COR-L47 (cell line): ENCODE results near the gene PPP1CC.
"Not testable (repeated sequence)": the region's sequence is repeated elsewhere in the genome, so short reads cannot be mapped to it uniquely, and the experiment has no call there.

Experiments used
- DNase-seq: peaks from one replicate; lab custom pipeline; 2025; lab: John Stamatoyannopoulos, UW

The PPP1CC gene

GRCh38 chr12:110725267-110725666 lies 17.4 kb downstream of the PPP1CC start:
- no peak for DNase-seq

DNA sequence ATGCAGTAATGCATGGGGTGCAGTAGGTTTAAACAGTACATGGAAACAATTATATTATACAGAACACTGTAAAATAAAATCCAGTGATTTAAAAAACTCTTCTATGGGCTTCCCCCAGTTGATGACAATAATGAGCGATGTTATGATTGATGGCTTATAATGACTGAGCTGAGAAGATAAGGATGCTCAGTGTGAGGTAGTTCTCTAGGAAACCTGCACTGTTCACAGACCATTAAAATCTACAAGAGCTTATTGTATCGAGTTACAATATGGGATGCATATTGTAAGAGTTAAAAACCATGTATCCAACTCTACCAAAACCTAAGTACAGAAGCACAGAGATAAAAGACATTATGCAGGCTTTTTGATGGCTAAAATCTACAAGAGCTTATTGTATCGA lies 19.8 kb downstream of the PPP1CC start:
- DNase-seq, result not testable (repeated sequence)

DNA sequence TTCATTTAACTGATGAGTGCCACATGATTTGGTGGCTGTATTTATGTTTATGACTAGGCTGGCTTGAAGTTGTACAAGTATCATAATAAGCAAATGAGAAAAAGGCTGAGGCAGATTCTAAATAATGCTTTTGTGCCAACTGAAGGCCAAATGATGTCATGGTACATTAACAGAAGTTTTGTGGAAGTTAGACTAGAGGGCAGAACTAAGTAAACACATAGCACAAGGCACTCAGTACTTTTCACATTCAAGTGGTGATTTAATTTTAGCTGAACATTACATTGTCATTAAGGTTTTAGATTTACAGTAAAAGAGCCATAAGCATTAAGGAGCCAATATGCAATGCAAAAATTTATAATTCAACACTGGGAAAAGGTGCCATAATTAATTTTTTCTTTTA lies 21.1 kb downstream of the PPP1CC start:
- no peak for DNase-seq

DNA sequence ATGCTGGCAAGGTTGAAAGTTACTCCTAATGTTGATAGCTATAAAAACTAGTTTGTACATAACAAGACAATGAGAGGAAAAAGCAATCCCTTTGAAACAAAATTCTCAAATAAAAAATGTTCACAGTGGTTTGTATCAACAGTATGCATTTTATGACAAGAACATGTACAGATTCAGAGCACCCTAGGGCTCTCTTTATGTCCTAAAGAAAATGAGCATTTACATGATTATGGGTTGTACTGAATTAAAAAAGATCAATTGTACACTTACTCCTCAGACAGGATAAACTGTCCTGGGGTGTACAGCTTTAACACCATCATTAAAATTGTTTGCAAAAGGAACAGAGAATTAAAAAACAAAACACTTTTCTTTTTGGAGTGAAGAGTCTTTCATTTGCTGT lies 22.2 kb downstream of the PPP1CC start:
- no peak for DNase-seq

DNA sequence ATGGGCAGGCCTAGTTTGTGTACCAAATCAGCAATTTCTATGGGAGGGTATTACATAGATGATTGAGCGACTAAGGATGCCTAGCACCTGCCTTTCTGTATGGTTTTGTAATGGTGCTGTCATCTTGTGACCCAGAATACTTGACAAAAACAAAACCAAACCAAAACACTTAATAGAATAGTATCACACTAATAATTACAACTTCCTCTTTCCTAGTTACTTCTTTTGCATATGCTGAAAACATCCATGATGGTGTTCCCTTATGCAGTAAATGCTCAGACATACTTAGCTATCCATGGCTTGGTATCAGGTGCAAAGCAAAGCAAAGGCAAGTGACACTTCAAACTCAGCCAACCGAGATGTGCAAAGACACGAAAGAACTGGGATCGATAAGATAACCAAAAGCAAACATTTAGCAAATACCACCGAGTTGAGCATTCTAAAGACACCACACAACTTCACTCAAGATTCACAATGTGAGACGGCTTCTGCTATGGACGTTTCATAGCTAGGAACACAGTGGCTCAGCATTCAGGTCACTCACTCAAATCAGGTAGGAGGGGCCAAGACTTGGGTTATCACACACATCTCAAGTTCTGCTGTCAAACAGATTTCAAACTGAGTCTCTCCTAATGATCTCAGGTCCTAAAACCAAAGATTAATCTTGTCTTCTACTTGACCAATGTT lies 24.3 kb downstream of the PPP1CC start:
- DNase-seq, result no peak

GRCh38 chr12:110717037-110717436 lies 25.7 kb downstream of the PPP1CC start:
- no peak for DNase-seq

DNA sequence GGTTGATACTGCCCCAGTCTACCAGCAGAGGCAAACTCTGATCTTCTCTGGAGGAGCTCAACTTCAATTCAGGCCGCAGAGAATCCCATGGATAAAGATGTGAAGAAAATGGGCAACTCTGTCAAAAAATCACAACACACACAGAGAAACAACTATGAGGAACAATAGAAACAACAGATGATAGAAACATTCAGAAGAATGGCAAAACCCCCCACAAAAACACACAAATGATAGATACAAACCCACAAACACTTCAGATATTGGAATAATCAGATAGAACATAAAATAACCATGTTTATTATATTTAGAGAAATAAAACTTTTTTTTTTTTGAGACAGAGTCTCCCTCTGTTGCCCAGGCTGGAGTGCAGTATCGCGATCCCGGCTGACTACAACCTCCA lies 33.8 kb downstream of the PPP1CC start:
- DNase-seq, result no peak

DNA sequence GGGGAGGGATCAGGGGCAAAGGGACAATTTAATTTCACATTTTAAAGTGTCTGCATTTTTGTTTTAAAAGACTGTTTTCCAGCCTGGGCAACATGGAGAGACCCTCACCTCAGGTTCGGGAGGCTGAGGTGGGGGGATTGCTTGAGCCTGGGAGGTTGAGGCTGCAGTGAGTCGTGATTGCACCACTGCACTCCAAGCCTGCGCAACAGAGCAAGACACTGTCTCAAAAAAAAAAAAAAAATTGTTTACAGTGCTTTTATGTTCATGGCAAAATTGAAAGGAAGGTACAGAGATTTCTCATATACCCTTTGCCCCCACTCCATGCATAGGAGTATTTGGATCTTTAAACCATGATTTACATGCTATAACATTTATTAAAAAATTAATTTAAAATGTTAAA lies 37.4 kb downstream of the PPP1CC start:
- DNase-seq, result no peak

GRCh38 chr12:110704750-110705149 lies 37.9 kb downstream of the PPP1CC start:
- DNase-seq, result peak; percentile 23

DNA sequence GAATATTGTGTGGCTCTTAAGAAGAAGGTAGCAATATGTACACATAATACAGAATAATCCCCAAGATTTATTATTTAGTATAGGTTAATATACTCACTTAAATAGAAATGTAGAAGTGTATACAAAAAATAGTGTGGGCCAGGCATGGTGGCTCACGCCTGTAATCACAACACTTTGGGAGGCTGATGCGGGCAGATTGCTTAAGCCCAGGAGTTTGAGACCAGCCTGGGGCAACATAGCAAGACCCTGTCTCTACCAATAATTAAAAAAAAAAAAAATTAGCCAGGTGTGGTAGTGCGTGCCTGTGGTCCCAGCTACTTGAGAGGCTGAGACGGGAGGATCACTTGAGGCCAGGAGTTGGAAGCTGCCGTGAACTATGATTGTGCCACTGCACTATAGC lies 38.5 kb downstream of the PPP1CC start:
- DNase-seq, result no peak

DNA sequence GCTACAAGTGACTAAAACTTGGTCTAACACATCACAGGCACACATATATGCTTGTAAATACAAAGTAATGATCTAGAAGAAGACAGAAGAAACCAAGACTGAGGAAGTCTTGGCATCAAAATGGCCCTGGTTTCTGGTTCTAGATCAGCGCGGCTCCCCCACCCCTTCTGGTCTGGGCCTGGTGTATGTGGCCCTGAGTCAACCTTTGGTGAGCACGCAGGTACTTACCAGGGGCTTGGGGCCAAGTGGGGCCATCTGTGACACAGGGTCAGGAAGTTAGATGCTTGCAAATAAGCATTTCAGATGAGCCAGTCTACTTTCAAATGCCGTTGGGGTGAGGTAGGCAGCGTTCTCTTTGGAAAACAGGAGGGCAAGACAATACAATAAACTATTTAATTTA lies 40.6 kb downstream of the PPP1CC start:
- no peak for DNase-seq

DNA sequence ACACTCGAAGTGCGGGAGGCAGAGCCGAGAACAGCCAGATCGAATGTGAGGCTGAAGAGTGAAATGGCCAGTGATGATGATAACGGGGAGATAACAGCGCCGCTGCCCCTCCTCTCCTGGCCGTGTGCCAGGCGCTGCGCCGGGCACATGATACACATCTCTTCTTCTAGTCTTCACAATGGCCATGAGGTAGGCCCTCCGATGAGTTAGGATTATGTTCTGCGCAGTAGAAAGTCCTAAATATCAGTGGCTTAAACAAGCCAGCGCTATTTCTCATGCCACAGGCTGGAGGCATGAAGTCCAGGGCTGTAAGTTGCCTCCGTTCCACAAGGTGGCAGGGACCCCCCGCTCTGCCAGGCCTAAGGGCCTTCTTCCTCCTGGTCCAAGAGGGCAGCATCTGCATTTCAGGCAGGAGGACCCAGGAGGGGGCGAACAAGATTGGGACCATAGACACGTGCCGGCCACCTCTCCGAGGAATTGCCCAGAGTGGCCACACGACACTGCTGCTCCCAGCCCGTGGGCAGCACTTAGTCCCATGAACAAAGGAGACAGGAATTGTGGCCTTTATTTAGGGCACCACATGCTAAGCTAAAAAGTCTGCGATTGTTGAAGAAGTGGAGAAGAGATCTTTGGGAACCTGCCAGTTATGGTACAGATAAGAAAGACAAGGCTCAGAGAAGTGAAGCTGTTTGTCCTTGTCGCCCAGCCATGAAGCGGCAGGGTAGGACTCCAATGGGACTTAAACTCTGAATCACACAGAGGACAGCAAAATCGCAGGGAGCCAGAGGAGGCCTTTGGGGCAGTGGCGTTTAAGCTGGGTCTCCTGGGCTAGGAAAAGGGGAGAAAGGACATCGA lies 42.9 kb downstream of the PPP1CC start:
- DNase-seq, result no peak

- DNase-seq, result peak; percentile 74
These were observed 44.4 kb downstream of the PPP1CC start for GRCh38 chr12:110698171-110698902.

DNA sequence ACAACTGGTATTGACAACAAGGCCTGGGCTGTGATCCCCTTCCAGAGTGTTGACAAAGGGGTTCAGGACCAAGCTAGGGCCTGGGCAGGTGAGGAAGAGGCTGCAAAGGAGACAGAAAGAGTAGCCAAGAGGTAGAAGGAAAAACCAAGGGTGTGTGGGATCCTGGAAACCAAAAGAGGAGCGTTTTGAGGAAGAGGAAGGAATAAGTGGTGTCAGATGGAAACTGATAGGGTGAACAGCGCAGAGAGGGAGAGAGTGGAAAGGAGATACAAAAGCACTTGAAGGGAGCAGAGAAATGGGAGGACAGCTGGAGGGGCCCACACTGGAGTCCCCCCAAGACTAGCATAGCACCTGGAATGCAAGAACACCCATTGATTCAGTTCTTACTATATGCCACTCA lies 45.5 kb downstream of the PPP1CC start:
- no peak for DNase-seq

- DNase-seq, result no peak
These were observed 46.4 kb downstream of the PPP1CC start for GRCh38 chr12:110696283-110696682.

- DNase-seq, result no peak
These were observed 48.3 kb downstream of the PPP1CC start for GRCh38 chr12:110694330-110694901.

DNA sequence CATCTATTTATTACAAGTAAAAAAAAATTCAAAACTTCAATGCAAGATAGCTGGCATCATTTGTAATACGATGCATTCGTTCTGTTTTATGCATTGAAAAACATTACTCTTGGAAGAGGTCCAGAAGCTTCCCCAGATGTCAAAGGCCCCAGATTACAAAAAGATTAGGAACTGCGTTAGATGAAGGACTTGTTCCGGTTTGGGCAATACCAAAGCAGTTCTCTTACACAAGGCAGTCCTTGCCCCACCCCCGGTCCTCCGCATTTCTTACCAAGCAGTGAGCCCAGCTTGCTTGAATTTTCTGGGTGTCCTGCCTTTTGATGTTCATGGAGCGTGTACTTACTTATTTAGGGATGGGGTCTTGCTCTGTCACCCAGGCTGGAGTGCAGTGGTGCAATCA lies 49.0 kb downstream of the PPP1CC start:
- no peak for DNase-seq

DNA sequence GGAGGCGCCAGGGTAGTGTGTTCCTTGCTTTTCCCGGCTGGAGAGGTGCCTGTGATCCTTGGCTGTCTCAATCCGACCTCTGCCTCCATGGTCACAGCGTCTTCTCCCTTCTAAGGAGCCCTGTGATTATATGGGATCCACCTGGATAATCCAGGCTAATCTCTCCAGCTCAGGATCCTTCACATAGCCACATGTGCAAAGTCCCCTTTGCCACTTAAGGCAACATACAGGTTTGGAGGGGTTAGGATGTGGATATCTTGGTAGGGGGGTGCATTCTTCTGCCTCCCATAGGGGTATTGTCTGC lies 52.6 kb downstream of the PPP1CC start:
- DNase-seq, result no peak

- no peak for DNase-seq
These were observed 53.2 kb downstream of the PPP1CC start for GRCh38 chr12:110689281-110690126.

DNA sequence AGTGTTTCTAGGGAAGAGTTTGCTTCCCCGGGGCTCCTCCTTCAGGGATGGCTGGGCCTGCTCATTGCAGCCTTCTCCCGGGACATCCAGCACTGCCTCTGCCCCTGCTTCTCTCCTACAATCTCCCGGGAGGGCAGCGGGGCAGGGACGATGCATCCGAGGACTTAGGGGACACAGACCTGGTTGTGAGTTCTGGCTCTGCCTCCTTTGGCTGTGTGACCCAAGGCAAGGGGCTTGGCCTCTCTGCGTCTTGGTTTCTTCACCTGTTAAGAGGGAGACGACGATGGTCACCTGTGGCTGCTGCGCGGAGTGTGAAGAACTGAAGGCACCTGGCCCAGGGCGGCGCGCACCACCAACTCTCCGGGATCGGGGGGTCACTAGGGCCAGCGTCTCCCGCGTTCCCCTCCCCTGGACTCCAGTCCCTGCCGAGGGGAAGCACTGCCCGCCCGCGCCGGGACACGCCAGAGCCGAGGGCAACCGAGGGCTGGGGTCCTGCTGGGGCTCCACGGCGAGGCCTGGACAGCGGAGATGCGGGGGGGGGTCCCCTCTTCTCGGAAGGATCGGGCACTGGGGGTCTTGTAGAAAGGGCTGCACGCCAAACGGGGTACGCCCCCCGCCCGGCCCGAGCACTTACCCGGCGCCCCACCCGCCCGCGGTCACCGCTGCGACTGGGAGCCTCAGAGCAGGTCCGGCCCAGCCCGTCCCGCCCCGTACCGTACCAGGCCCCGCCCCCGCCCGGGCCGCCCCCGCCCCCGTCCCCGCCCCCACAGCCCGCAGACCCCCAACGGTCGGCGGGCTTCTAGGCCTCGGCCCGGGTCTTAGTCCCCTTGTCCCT lies 54.0 kb downstream of the PPP1CC start, which contains the start of gene HVCN1:
HVCN1 (minus strand) TSS at position 670 of the 835 bp plus-strand sequence. CDS start 5,870 bp downstream, outside the sequence.
- DNase-seq, result no peak
